AG04450 (cell line): ENCODE measurements around the gene IARS1. TPM values are rescaled to one million over a fixed set of nuclear protein-coding genes. Genes with fewer than 3 reads are reported as not detected.

ENCODE experiments used
- CTCF ChIA-PET: fragments of 300-600, 350-600 bp; formaldehyde crosslinking; extraction: SDS; loops from one replicate; lab custom pipeline; 2022; ENCODE audit warnings: antibody characterized with exemption, inconsistent platforms; lab: Charles Lee
- POLR2A ChIA-PET: fragments of 350-600 bp; formaldehyde crosslinking; extraction: SDS; loops from one replicate; lab custom pipeline; 2021; ENCODE audit warnings: antibody characterized with exemption, inconsistent platforms; lab: Yijun Ruan, JAX
- DNase-seq: peaks from one replicate; pipeline ENCODE4 v3.0.0-alpha.2; 2011; ENCODE audit warnings: low read depth, low spot score
- H3K27ac ChIP-seq: one replicate; pipeline ENCODE4 v1.5.1; 2012; ENCODE audit warnings: low read depth, low read length, control low read depth
- H3K27me3 ChIP-seq: one replicate; pipeline ENCODE4 v1.6.0; 2012; ENCODE audit warnings: low read length; ENCODE audit not compliant: control insufficient read depth, insufficient read depth
- H3K4me3 ChIP-seq: 2 replicates; pipeline ENCODE4 v1.5.1; 2011; ENCODE audit warnings: mild to moderate bottlenecking, low read depth, low read length, control low read depth
- H3K9me3 ChIP-seq: 2 replicates; pipeline ENCODE4 v1.5.1; 2012; ENCODE audit warnings: low read length; ENCODE audit not compliant: control insufficient read depth, insufficient read depth
- polyA plus RNA-seq: library from polyadenylated mRNA; depleted of rRNA; stranded (reverse); fragments of >200 nt; gene quantifications from 2 replicates; pipeline ENCODE4 v1.2.3, GENCODE V29; 2011; rRNA removed
- small RNA-seq: library from RNA; depleted of rRNA; stranded (forward); fragments of <200 nt; gene quantifications from one replicate; pipeline ENCODE3, GENCODE V24; 2012; ENCODE audit warnings: low read depth; ENCODE audit not compliant: insufficient read length
- TF ChIP-seq, protein P1 (sequence below): IDR thresholded peaks from 2 replicates; pipeline ENCODE4 v1.5.1; 2011; ENCODE audit warnings: low read depth, low read length, control low read depth, inconsistent platforms

IARS1 gene
- polyA plus RNA-seq, 1 experiment = 206 TPM

- Histone ChIP-seq H3K9me3 (no peaks in the 10 kb centered on the region), H3K4me3 (0 out of 2 replicates have a peak overlapping the region, but pooled peaks have one; percentile 17), H3K27me3 (no peaks in the 10 kb centered on the region), H3K27ac (peak overlapping the region; percentile 91)
- ChIA-PET POLR2A (interaction anchor here (0.6 to 2.9 kb wide), 4 partner anchors 46 to 354 kb away, joined by 4 to 14 read pairs (median 6); no protein-coding TSS in a partner anchor), CTCF (interaction anchor here (0.6 to 9.8 kb wide), 4 partner anchors 46 to 106 kb away, joined by 3 to 370 read pairs (median 4); no protein-coding TSS in a partner anchor)
- peak; percentile 42 for DNase-seq
- TF ChIP-seq, protein P1, sequence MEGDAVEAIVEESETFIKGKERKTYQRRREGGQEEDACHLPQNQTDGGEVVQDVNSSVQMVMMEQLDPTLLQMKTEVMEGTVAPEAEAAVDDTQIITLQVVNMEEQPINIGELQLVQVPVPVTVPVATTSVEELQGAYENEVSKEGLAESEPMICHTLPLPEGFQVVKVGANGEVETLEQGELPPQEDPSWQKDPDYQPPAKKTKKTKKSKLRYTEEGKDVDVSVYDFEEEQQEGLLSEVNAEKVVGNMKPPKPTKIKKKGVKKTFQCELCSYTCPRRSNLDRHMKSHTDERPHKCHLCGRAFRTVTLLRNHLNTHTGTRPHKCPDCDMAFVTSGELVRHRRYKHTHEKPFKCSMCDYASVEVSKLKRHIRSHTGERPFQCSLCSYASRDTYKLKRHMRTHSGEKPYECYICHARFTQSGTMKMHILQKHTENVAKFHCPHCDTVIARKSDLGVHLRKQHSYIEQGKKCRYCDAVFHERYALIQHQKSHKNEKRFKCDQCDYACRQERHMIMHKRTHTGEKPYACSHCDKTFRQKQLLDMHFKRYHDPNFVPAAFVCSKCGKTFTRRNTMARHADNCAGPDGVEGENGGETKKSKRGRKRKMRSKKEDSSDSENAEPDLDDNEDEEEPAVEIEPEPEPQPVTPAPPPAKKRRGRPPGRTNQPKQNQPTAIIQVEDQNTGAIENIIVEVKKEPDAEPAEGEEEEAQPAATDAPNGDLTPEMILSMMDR = no peak
These were observed 48.3 kb downstream of the IARS1 start for GRCh38 chr9:92245005-92245797.

Small RNAs within 50 kb of the gene (small RNA-seq; reads per million reads assigned to genes)
- gene MIR3651 (not detected), gene SNORA84 (not detected)

Other genes starting within 250 kb of the IARS1 start
- 117 and 140 TPM in 2 replicates for gene SPTLC1, start 178.3 kb downstream of the IARS1 start, polyA plus RNA-seq
- 19.1 and 27.9 TPM in 2 replicates for gene NOL8, start 31.7 kb upstream of the IARS1 start, polyA plus RNA-seq
- gene CENPP, start 32.3 kb upstream of the IARS1 start, polyA plus RNA-seq = 2.2 and 4.4 TPM in 2 replicates
- gene OGN, start 110.9 kb upstream of the IARS1 start, polyA plus RNA-seq = 1.2 and 1.3 TPM in 2 replicates
- not detected in 2 replicates for gene OMD, start 130.8 kb upstream of the IARS1 start, polyA plus RNA-seq
- 0.92 and 1.1 TPM in 2 replicates for gene ASPN, start 188.8 kb upstream of the IARS1 start, polyA plus RNA-seq
- 1.6 and 2.2 TPM in 2 replicates for gene ECM2, start 242.3 kb upstream of the IARS1 start, polyA plus RNA-seq